ENCODE measurements around the gene SPATA31C2. TPM values are rescaled to one million over a fixed set of nuclear protein-coding genes. Genes with fewer than 3 reads are reported as not detected.
"Not testable (repeated sequence)": the region's sequence is repeated elsewhere in the genome, so short reads cannot be mapped to it uniquely, and the experiment has no call there.

The SPATA31C2 gene
- total RNA-seq, 1 donor from 2014 or later = 0.05 TPM

GRCh38 chr9:88127700-88128300, 10.5 kb downstream of the SPATA31C2 start:
- not testable (repeated sequence) for DNase-seq (ENCODE audit: low read depth)

GRCh38 chr9:88123413-88123812, 14.9 kb downstream of the SPATA31C2 start:
- DNase-seq (ENCODE audit: low read depth) = not testable (repeated sequence)

- DNase-seq (ENCODE audit: low read depth) = not testable (repeated sequence)
Measured at GRCh38 chr9:88118121-88118520, 20.2 kb downstream of the SPATA31C2 start.

DNA sequence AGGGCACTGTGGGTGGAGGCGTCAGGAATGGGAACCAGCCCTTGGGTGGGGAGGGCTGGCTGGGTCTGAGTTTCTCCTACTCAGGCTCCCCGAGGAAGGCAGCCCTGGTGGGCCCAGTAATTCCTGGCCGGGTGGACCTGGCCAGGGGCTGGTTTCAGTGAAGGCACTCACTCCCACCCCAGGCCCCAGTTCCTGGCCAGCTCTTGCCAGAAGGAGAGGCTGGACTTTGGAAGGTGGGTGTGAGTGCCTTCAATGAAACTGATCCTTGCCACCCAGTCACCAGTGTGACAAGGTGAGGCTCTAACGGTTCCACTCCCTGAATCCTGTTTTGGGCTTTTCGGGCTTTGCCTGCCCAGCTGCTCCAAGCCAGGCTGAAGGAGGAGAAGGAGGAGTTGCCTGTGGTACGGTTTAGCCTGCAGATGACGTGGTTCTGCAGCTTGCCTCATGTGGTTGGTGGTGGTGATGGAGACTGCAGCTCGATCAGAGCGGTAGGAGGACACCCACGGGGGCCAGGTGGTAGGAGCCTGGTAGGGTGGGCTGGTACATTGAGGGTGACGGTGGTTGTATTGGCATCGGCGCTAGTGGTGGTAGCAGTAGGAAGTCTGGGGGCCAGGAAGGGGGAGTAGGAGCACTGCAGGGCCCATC, 23.2 kb downstream of the SPATA31C2 start:
- not testable (repeated sequence) for DNase-seq (ENCODE audit: low read depth)

DNA sequence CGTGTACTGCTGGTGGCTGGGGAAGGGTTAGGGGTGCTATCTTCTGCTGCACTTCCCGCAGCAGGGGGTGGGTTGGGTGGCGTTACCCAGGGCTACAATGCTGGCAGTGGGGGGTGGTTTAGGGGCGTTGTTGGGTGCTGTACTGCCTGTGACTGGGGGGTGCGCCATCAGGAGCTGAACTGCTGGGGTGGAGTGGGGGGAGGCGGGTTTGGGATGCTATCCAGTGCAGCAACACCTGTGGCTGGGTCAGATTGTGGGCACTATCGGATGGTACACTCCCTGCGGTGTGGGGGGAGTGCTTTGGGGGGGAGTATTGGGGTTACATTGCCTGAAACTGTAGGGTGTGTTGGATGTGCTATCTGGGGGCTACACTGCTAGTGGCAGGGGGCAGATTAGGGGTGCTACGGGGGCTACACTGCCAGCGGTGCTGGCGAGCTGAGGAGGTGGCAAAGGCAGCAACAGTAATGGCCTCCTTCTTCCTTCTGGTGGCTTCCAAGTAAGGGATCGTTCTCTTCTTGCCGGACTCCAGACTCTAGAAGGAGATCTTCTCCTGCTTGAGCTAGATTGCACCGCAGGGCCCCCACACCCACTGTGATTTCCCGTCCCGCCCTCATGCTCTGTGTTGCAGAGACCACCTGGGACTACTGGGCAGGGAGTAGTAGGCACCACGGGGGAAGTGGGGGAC, 23.9 kb downstream of the SPATA31C2 start:
- not testable (repeated sequence) for DNase-seq (ENCODE audit: low read depth)

DNA sequence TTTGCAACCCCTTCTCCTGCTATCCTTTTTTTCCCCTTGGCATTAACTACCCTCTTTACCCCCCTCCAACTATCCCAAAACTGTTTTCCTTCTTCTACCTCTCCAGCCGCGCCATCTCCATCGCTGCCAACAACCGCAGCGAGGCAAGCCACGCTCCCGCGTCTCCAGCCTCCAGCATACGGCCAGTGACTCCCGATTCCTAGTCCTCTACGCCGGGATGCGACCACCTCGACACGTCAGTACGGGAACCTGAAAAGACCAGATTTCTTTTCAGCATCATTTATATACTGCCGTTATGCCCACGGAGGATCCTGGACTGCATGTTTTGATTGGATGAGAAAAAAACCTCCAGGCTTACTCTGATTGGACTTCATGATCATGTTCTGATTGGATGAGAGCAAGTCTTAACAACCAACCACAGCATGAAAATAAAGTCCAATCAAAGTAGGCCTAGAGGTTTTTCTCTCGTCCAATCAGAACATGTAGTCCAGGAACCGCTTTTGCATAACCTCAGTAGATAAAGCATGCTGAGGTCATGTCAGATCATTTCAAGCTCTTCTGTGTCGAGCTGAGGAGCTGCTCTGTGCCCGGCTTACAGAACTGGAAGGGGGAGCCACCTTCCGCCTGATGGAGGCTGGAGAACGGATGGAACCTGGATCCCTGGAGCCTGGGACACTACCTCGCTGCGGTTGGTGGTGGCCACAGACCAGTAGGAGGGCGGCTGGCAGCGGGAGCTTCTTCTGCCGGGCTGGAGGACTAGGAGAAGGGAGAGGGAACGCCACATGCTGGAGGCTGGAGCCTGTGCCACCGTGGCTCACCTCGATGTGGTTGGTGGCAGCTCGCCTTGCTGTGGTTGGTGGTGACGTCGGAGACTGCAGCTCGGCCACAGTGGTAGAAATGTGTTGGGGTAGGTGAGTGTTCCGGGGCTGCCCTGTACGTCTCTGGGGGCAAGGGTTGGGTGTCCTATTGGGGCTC, 24.8 kb downstream of the SPATA31C2 start:
- DNase-seq (ENCODE audit: low read depth) = not testable (repeated sequence)

GRCh38 chr9:88110026-88110425, 28.2 kb downstream of the SPATA31C2 start:
- no peak for DNase-seq (ENCODE audit: low read depth)

GRCh38 chr9:88108779-88109178, 29.5 kb downstream of the SPATA31C2 start:
- DNase-seq (ENCODE audit: low read depth) = no peak

DNA sequence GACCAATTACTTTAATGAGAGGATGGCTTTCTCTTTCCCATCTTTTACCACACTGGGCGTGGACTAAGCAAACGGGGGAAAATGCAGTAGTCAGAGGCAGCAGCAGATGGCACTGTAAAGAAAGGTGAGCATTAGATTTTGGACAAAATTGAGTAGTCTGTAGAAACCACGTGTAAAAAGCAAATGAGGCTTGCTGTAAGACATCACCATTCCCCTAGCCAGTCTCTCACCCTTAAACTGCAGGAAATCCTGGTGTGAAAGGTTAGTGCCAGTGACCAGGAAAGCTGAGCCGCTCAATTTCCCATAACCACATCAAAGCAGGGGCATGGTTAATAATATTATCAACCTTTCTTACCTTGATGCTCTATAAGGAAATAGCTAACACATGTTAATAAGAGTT, 31.8 kb downstream of the SPATA31C2 start:
- peak; percentile 57 for DNase-seq (ENCODE audit: low read depth)

GRCh38 chr9:88092797-88093331, 45.4 kb downstream of the SPATA31C2 start:
- peak; percentile 40 for DNase-seq (ENCODE audit: low read depth)

DNA sequence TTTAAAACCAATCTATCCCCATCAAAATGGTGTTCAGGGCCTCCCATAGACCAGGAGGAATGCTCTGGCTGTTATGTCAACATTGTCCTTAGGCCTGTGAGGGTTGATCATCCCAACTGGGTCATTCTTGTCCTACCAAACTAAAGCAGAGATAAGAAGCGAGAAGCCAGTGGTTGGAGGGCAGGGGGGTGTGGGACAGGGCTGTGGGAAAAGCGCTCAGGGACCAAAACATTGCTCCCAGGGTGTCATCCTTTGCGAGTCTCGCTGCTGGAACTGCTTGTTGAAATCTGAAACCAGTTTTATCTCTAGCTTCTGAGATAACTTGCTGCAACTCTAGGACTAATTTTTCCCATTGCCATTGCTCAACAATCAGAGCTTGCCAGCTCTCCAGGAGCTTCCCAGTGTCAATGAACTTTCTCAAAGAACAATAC, 48.1 kb downstream of the SPATA31C2 start:
- DNase-seq (ENCODE audit: low read depth) = no peak

- peak; percentile 45 for DNase-seq (ENCODE audit: low read depth)
Measured at GRCh38 chr9:88087906-88088305, 50.4 kb downstream of the SPATA31C2 start.

- peak; percentile 76 for DNase-seq (ENCODE audit: low read depth)
Measured at GRCh38 chr9:88085476-88085875, 52.8 kb downstream of the SPATA31C2 start.

DNA sequence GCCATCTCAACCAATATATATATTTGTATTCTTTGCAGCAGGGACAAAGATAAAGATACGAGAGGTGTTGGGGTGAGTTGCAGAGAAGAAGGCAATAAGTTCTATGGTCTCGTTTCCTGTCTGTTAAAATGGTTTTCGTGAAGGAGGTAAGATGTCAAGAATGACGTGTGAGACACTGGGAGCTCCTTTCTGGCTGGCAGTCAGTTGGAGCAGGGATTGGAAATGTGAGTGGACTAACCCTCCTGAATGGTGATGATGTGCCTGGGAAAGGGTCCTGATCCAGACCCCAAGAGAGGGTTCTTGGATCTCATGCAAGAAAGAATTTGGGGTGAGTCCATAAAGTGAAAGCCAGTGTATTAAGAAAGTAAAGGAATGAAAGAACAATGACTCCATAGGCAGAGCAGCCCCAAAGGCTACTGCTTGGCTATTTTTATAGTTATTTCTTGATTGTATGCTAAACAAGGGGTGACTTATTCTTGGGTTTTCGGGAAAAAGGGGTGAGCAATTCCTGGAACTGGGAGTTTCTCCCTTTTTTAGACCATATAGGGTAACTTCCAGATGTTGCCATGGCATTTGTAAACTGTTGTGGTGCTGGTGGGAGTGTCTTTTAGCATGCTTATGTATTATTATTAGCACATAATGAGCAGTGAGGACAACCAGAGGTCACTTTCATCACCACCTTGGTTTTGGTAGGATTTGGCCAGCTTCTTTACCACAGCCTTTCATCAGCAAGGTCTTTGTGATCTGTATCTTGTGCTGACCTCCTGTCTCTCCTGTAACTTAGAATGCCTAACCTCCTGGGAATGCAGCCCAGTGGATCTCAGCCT, 53.7 kb downstream of the SPATA31C2 start:
- DNase-seq (ENCODE audit: low read depth) = peak; percentile 58

Other genes starting within 250 kb of the SPATA31C2 start
- gene SPATA31C1, start 220.5 kb downstream of the SPATA31C2 start, total RNA-seq = not detected in 2 replicates
- gene CDK20, start 163.9 kb downstream of the SPATA31C2 start, total RNA-seq = 5.2 and 16.8 TPM in 2 replicates
- gene SPIN1, start 250.0 kb upstream of the SPATA31C2 start, total RNA-seq = 154 and 211 TPM in 2 replicates